HG03103 (cell line): ENCODE measurements around the gene SSR4.

Source experiments
- ATAC-seq: cut with Tn5 transposase; IDR thresholded peaks from one replicate; pipeline ENCODE4 v1.9.1; 2021; ENCODE audit warnings: low read depth; ENCODE audit not compliant: unreplicated experiment

SSR4 gene

GRCh38 chrX:153780678-153781427 lies 13.6 kb upstream of the SSR4 start, which contains the start of gene SRPK3:
Gene SRPK3, plus strand, starts transcription at chrX:153781041. Its CDS starts 46 bp downstream, at chrX:153781087.
- ATAC-seq = no peak

DNA sequence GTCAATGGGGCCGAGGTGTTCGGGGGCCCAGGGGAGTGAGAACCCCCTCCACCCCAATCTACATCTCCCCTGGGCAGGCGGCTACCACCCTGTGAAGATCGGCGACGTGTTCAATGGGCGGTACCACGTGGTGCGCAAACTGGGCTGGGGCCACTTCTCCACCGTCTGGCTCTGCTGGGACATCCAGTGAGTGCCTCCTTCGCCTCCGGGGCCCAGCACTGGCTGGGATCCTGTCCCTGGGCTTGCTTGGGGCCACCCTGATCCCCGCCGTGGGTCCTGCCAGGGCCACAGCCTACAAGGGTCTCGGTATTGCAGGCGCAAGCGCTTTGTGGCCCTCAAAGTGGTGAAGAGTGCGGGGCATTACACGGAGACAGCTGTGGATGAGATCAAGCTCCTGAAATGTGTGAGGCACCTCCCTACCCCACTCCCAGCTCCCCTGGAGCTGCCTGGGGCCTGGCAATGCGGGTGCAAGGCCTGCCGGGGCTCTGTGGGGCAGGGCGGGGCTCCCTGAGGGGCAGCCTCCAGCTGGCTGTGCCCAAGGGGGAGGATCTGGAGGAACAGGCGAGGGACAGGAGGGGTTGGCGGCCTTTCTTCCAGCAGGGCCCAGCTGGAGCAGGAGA lies 12.9 kb upstream of the SSR4 start:
- ATAC-seq = no peak

DNA sequence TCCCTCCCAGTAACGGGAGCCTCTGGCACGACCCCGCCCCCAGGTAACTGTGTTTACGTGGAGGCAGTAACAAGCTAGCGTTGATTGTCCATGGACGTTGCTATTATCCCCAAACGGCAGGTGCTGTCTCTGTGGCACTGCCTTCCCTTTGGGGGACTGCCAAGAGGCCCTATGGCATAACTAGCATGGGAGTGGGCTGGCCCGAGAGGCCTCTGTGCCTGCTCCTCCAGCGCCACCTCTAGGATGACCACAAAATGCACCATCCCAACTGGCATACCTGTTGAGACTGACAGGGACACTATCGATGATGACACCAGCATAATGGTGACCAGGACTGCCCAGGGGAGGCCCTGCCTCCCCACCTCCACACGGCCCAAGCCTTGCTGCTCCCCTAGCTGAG lies 12.2 kb upstream of the SSR4 start:
- ATAC-seq = no peak

DNA sequence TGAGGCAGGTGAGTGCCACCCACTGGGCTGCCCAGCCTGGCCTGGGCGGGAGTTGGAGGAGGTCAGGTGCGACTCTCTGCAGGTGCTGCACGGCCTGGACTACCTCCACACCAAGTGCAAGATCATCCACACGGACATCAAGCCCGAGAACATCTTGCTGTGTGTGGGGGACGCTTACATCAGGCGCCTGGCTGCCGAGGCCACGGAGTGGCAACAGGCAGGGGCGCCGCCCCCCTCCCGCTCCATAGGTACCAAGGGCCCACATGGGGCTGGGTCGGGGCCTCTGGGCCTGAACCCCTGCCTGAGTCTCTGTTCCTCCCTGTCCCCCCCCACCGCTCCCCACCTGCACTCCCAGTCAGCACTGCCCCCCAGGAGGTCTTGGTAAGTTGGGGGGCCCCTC lies 11.6 kb upstream of the SSR4 start:
- no peak for ATAC-seq

GRCh38 chrX:153783378-153784013 lies 11.0 kb upstream of the SSR4 start:
- ATAC-seq = no peak

DNA sequence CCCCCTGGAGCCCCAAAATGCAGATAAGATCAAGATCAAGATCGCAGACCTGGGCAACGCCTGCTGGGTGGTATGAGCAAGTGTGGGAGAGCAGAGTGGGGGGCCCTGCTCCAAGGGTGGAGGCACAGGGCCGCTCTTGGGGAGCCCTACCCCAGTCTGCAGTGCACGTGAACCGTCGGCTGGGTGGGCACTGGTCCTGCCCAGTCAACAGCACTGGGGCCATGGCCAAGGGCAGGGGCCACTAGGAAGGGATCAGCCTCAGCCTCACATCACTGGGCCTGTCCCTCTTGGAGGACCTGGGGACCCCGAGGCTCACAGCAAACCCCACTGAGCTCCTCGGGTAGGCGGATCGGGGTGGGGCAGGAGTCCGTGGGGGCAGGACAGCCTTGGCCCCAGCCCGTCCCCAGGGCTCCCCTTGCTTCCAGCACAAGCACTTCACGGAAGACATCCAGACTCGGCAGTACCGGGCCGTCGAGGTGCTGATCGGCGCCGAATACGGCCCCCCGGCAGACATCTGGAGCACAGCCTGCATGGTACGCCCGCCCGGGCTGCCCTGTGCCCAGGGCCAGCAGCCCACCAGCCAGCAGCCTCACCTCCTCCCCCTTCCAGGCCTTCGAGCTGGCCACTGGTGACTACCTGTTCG lies 10.0 kb upstream of the SSR4 start:
- no peak for ATAC-seq

GRCh38 chrX:153786669-153787068 lies 7.8 kb upstream of the SSR4 start:
- no peak for ATAC-seq

- no peak for ATAC-seq
Measured at GRCh38 chrX:153789654-153790053, 4.8 kb upstream of the SSR4 start.

GRCh38 chrX:153791104-153791852 lies 3.2 kb upstream of the SSR4 start:
- ATAC-seq = no peak

DNA sequence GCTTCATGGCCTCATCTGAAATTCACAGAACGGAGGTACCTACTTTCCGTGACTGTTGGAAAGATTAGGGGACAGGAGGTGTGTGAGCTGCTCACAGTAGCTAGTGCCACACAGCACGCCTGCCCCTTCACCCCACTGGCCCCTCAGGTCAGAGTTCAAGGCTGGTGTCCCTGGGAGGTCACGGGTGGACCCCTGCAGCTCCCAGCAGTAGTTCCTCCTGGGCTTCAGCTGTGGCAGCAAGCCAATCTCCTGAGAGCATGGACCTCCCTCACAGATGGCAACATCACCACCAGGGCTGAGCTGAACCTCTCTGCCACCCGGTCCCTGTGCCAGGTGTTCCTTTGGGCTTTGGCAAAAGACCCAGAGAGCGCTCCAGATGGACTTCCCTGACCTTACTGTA lies 2.1 kb upstream of the SSR4 start:
- ATAC-seq = no peak

DNA sequence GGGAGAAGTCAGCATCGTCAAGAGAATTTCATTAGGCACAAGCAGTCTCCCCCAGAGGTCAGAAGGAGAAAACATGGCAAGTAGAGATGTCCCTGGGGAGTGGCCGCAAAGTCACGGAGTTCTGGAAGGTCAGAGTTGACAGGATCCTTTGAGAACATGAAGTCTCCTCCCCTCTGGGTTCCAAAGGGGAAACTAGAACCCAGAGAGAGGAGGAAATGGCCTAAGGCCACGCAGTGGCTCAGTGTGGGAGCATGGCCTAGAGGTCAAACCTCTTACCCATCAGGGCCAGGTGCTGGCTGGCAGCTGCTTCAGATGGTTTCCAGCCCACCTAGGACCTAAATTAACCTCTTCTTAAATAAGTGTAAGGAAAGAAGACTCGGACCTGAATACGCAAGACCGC lies 1.2 kb upstream of the SSR4 start:
- no peak for ATAC-seq

DNA sequence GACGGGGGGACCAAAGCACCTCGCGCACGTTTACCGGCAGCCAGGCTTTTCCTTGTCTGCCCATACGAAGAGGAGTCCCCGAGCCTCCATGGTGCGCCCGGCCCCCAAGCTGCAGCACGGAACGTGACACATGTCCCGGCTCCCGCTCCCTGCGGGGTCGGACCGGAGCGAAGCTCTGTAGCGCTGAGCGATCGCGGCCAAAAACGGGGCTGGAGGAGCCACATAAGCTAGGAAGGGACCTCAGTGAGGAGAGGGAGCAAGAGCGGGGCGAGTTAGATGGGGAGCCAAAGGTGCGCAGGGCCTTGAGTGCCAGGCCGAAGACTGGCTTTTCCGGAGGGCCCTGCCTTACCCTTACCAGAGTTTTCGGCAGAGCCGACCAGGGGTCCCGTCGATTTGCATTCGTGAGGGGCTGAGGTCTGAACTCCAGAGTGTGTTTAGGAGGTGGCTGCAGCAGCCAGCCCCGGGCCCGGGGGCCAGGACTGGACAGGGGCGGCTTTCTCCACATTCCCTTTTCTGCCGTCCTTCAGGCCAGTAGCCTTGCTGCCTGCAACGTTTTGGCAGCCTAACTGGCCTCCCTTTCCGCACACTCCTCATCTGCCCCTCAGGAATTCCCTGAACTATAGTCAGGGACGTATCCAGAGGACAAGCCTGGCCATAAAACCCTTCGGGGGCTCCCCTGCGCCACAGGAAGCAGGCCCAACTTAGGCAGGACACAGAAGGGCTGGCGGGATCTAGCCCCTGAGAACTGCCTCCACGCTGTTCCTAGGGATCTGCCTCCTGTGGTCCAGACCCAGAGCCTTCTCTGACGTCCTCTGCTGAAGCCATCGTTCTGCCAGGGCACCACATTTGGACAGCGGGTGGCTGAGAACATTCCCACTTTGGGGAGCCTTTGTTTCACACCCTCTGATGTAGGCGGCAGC lies 689 bp downstream of the SSR4 start:
- no peak for ATAC-seq

DNA sequence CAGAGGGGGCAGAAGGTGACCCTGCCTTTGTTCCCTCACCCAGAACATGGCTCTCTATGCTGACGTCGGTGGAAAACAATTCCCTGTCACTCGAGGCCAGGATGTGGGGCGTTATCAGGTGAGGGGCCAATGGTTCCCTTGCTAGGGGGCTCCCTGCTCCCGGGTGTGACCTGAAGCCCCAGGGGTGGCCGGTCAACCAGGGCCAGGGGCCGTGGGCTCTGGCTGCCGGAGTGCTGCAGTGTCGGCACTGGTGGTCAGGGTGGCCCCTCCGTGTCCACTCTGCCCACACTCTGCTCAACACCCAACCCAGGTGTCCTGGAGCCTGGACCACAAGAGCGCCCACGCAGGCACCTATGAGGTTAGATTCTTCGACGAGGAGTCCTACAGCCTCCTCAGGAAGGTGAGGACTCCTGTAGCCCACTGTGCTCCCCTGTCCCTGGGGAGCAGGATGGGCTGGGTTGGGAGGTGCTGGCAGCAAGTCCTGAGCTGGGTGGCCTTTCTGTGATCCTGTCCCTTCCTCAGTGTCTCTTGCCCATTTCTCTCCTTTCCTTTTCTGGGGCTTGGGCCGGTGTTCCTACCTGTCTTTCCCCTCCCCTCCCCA lies 3.0 kb downstream of the SSR4 start:
- no peak for ATAC-seq

DNA sequence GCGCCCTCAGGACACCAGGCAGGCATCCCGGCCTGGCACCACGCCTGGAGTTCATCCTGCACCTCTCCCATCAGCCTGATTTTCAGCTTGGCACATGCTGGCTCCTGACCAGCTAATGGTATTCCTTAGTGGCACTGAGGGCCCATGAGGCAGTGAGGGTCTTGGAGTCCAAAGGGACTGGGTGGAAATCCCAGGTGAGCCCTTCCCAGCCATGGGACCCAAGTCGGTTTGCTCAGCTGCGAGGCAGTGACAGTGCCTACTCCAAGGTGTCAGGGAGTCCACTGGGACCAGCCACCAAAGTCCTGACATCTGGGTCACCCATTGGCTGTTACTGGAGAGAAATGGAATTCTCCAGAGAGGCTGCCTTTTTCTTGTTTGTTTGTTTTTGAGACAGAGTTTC lies 4.9 kb downstream of the SSR4 start:
- no peak for ATAC-seq

GRCh38 chrX:153800177-153800722 lies 5.8 kb downstream of the SSR4 start:
- ATAC-seq = no peak

GRCh38 chrX:153800746-153801145 lies 6.3 kb downstream of the SSR4 start:
- ATAC-seq = no peak

DNA sequence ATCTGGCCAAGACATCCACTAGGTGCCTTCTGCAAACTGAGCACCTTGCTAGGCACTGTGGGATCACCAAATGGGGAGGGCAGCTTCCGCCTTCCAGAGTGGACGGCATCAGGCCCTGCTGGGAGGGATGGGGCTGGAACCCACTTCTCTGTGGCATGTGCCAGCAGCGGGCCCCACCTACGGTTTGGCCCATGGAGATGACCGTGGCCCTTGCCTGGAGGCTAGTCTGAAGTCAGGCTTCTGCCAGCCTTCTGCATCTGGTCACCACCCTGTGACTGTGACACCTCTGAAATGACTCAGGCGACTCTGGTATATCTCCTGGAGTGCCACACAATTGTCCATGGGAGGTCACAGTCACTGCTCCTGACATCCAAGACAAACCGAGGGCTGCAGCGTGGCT lies 7.2 kb downstream of the SSR4 start:
- no peak for ATAC-seq

DNA sequence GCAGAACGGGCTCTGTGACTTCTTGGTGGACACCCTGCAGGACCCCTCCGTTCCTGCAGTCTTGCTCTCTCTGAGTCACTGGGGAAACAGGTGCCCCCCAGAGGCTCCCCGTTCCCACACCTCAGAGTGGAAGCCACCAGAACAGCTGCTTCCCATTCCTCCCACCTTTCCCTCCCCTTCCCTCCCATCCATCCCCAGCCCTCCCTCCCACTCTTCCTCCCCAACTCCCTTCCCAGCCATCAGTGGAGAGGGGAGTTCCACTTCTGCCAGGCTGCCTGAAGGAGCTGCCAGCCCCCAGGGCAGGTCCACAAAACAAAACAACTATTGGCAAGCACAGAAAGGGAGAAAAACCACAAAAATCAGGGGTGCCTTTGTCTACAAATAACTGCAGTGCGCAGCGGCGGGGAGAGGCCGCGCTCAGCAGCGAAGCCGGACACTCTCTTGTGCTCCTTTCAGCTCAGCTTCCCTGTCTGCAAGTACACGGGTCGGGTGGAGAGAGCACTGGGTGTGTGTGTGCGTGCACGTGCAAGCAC lies 8.1 kb downstream of the SSR4 start:
- no peak for ATAC-seq
